Inflammatory macrophage (primary cell): Measurements from ENCODE around the gene PMFBP1.

ENCODE experiments used
- DNase-seq, 2 donors: peaks; one replicate each; pipeline ENCODE4 v3.0.0-alpha.2; 2020 to 2022
- total RNA-seq, 18 experiments: gene quantifications; one replicate each; lab custom pipeline; 2026; ENCODE audit warnings: mixed read lengths in 6 of 18, inconsistent platforms in 2 of 18; lab: John Stamatoyannopoulos, UW

The PMFBP1 gene
- total RNA-seq: 1.7 to 28.5 (median 11.7) reads per million in 18 experiments

- DNase-seq: peak; percentile 98 to 99
Measured at GRCh38 chr16:72172105-72173034, at the start of gene PMFBP1. PMFBP1 (minus strand) TSS chr16:72172155; CDS start chr16:72171208, 947 bp downstream.

GRCh38 chr16:72221630-72222024 lies 49.7 kb upstream of the PMFBP1 start:
- peak in 1 of 2 donors; percentile 26 for DNase-seq

GRCh38 chr16:72220875-72221629 lies 49.1 kb upstream of the PMFBP1 start:
- no peak for DNase-seq

- no peak for DNase-seq
Measured at GRCh38 chr16:72219282-72219681, 47.3 kb upstream of the PMFBP1 start.

GRCh38 chr16:72216767-72217166 lies 44.8 kb upstream of the PMFBP1 start:
- no peak for DNase-seq

- DNase-seq: no peak
Measured at GRCh38 chr16:72214821-72215220, 42.9 kb upstream of the PMFBP1 start.

GRCh38 chr16:72211110-72211509 lies 39.2 kb upstream of the PMFBP1 start:
- DNase-seq: no peak

GRCh38 chr16:72210555-72210954 lies 38.6 kb upstream of the PMFBP1 start:
- peak; percentile 64 to 82 for DNase-seq

- DNase-seq: no peak
Measured at GRCh38 chr16:72210072-72210471, 38.1 kb upstream of the PMFBP1 start.

- DNase-seq: no peak
Measured at GRCh38 chr16:72206299-72206698, 34.3 kb upstream of the PMFBP1 start.

GRCh38 chr16:72203401-72203800 lies 31.4 kb upstream of the PMFBP1 start:
- DNase-seq: peak; percentile 94 to 95

GRCh38 chr16:72202014-72202413 lies 30.1 kb upstream of the PMFBP1 start:
- DNase-seq: no peak

- no peak for DNase-seq
Measured at GRCh38 chr16:72201387-72201786, 29.4 kb upstream of the PMFBP1 start.

GRCh38 chr16:72199761-72200337 lies 27.9 kb upstream of the PMFBP1 start:
- no peak for DNase-seq

GRCh38 chr16:72198771-72199201 lies 26.8 kb upstream of the PMFBP1 start:
- no peak for DNase-seq

- peak in 1 of 2 donors; percentile 25 for DNase-seq
Measured at GRCh38 chr16:72198021-72198711, 26.2 kb upstream of the PMFBP1 start.

GRCh38 chr16:72197545-72197944 lies 25.6 kb upstream of the PMFBP1 start:
- no peak for DNase-seq

- DNase-seq: no peak
Measured at GRCh38 chr16:72195609-72196008, 23.7 kb upstream of the PMFBP1 start.

GRCh38 chr16:72191551-72191950 lies 19.6 kb upstream of the PMFBP1 start:
- DNase-seq: no peak

GRCh38 chr16:72189865-72190371 lies 18.0 kb upstream of the PMFBP1 start:
- peak; percentile 95 for DNase-seq

- DNase-seq: no peak
Measured at GRCh38 chr16:72188541-72188940, 16.6 kb upstream of the PMFBP1 start.

- no peak for DNase-seq
Measured at GRCh38 chr16:72187551-72187950, 15.6 kb upstream of the PMFBP1 start.
